ENCODE data around the gene ADGRB3. TPM values are rescaled to one million over a fixed set of nuclear protein-coding genes. Genes with fewer than 3 reads are reported as not detected.

ADGRB3 gene
- polyA plus RNA-seq, 1 of the 3 experiments (the other 2 are of a cell fraction): 0.12 TPM

DNA sequence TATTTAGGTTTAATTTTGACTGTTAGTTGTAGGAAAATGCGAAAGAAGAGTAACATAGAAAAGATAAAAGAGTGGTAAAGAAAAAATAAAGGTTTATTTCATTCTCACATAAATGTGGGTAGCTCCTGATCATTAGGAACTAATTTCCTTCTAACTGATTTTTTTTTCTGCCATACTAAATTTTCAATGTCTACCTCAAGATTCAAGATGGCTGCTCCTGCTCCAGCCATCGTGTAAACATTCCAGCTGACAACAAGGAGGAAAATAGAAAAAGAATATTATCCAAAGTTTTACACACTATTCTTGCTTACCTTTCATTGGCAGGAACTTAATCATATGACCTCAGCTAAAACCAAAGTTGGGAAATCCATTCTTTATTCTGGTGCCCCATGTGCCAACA, 673.5 kb downstream of the ADGRB3 start:
- ChIA-PET CTCF (interaction anchor here (0.9 to 1.5 kb wide), 2 partner anchors 9 to 144 kb away, joined by 3 to 5 read pairs; no protein-coding TSS in a partner anchor), POLR2A (no interaction called here)
- no peaks in the 10 kb centered on the region for H3K36me3 ChIP-seq (replicated peaks in 1 of 2; ENCODE audit: control insufficient read depth in 1 of 2, insufficient read depth in 2 of 2, low read length in 1 of 2)
- no peaks in the 10 kb centered on the region for H3K79me2 ChIP-seq (ENCODE audit: insufficient read depth)
- H2AFZ ChIP-seq (ENCODE audit: low read depth): no peak overlapping the region
- no peaks in the 10 kb centered on the region for H3F3A ChIP-seq (replicated peaks; ENCODE audit: insufficient read depth)
- no peak overlapping the region for H3K4me3 ChIP-seq (ENCODE audit: low read depth in 2 of 2, low read length in 1 of 2)
- no peak for TF ChIP-seq TEAD4 (IDR thresholded peaks at IDR 0.05; ENCODE audit: borderline replicate concordance, insufficient read depth)
- TF ChIP-seq RAD21 (IDR thresholded peaks at IDR 0.05; ENCODE audit: low read length): no peak
- no peak for TF ChIP-seq CHD2 (IDR thresholded peaks at IDR 0.05; ENCODE audit: low read length, partially characterized antibody)
- TF ChIP-seq TCF12 (IDR thresholded peaks at IDR 0.05): no peak
- TF ChIP-seq, protein P1, sequence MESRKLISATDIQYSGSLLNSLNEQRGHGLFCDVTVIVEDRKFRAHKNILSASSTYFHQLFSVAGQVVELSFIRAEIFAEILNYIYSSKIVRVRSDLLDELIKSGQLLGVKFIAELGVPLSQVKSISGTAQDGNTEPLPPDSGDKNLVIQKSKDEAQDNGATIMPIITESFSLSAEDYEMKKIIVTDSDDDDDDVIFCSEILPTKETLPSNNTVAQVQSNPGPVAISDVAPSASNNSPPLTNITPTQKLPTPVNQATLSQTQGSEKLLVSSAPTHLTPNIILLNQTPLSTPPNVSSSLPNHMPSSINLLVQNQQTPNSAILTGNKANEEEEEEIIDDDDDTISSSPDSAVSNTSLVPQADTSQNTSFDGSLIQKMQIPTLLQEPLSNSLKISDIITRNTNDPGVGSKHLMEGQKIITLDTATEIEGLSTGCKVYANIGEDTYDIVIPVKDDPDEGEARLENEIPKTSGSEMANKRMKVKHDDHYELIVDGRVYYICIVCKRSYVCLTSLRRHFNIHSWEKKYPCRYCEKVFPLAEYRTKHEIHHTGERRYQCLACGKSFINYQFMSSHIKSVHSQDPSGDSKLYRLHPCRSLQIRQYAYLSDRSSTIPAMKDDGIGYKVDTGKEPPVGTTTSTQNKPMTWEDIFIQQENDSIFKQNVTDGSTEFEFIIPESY (IDR thresholded peaks at IDR 0.05; ENCODE audit: borderline replicate concordance, low read depth): no peak
- TF ChIP-seq, protein P2, sequence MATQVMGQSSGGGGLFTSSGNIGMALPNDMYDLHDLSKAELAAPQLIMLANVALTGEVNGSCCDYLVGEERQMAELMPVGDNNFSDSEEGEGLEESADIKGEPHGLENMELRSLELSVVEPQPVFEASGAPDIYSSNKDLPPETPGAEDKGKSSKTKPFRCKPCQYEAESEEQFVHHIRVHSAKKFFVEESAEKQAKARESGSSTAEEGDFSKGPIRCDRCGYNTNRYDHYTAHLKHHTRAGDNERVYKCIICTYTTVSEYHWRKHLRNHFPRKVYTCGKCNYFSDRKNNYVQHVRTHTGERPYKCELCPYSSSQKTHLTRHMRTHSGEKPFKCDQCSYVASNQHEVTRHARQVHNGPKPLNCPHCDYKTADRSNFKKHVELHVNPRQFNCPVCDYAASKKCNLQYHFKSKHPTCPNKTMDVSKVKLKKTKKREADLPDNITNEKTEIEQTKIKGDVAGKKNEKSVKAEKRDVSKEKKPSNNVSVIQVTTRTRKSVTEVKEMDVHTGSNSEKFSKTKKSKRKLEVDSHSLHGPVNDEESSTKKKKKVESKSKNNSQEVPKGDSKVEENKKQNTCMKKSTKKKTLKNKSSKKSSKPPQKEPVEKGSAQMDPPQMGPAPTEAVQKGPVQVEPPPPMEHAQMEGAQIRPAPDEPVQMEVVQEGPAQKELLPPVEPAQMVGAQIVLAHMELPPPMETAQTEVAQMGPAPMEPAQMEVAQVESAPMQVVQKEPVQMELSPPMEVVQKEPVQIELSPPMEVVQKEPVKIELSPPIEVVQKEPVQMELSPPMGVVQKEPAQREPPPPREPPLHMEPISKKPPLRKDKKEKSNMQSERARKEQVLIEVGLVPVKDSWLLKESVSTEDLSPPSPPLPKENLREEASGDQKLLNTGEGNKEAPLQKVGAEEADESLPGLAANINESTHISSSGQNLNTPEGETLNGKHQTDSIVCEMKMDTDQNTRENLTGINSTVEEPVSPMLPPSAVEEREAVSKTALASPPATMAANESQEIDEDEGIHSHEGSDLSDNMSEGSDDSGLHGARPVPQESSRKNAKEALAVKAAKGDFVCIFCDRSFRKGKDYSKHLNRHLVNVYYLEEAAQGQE (IDR thresholded peaks at IDR 0.05; ENCODE audit: low read depth, low read length): no peak
- TF ChIP-seq NRF1 (IDR thresholded peaks at IDR 0.05; ENCODE audit: low read depth, low read length): no peak
- no peak for TF ChIP-seq RFX5 (IDR thresholded peaks at IDR 0.05; ENCODE audit: low read length)
- TF ChIP-seq GABPA (IDR thresholded peaks at IDR 0.05; ENCODE audit: low read depth): no peak
- TF ChIP-seq, protein P3, sequence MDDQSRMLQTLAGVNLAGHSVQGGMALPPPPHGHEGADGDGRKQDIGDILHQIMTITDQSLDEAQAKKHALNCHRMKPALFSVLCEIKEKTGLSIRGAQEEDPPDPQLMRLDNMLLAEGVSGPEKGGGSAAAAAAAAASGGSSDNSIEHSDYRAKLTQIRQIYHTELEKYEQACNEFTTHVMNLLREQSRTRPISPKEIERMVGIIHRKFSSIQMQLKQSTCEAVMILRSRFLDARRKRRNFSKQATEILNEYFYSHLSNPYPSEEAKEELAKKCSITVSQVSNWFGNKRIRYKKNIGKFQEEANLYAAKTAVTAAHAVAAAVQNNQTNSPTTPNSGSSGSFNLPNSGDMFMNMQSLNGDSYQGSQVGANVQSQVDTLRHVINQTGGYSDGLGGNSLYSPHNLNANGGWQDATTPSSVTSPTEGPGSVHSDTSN (IDR thresholded peaks at IDR 0.05): no peak
- TF ChIP-seq, protein P4, sequence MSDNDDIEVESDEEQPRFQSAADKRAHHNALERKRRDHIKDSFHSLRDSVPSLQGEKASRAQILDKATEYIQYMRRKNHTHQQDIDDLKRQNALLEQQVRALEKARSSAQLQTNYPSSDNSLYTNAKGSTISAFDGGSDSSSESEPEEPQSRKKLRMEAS (IDR thresholded peaks at IDR 0.05; ENCODE audit: low read depth): no peak
- TF ChIP-seq, protein P5, sequence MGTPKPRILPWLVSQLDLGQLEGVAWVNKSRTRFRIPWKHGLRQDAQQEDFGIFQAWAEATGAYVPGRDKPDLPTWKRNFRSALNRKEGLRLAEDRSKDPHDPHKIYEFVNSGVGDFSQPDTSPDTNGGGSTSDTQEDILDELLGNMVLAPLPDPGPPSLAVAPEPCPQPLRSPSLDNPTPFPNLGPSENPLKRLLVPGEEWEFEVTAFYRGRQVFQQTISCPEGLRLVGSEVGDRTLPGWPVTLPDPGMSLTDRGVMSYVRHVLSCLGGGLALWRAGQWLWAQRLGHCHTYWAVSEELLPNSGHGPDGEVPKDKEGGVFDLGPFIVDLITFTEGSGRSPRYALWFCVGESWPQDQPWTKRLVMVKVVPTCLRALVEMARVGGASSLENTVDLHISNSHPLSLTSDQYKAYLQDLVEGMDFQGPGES (IDR thresholded peaks at IDR 0.05; ENCODE audit: low read depth, low read length): no peak
- no peak for TF ChIP-seq JUND (IDR thresholded peaks at IDR 0.05)
- TF ChIP-seq GATA2 (CRISPR knock-in tag; IDR thresholded peaks at IDR 0.05): no peak
- no peak for TF ChIP-seq SMC3 (IDR thresholded peaks at IDR 0.05; ENCODE audit: low read depth, low read length)
- no peak for TF ChIP-seq FOXJ3 (CRISPR knock-in tag; IDR thresholded peaks at IDR 0.05)
- no peak for TF ChIP-seq FOXM1 (IDR thresholded peaks at IDR 0.05; ENCODE audit: low read depth)
- no peak for TF ChIP-seq YY1 (IDR thresholded peaks at IDR 0.05; ENCODE audit: low read depth)
- no peak for TF ChIP-seq MEF2A (IDR thresholded peaks at IDR 0.05; ENCODE audit: borderline replicate concordance, low read depth)
- no peak for TF ChIP-seq MXI1 (IDR thresholded peaks at IDR 0.05; ENCODE audit: low read depth, low read length)
- no peaks in the 10 kb centered on the region for H3K4me1 ChIP-seq (ENCODE audit: control insufficient read depth in 1 of 2, insufficient read depth in 2 of 2, low read depth in 1 of 2, low read length in 1 of 2)
- no peak for DNase-seq
- no peaks in the 10 kb centered on the region for H3K9me3 ChIP-seq
- WGBS (ENCODE audit: low lambda C conversion rate): 20% methylated on average over 2 of the region's 2 CpGs
- H3K9ac ChIP-seq: no peak overlapping the region
- H3K9me2 ChIP-seq: no peaks in the 10 kb centered on the region
- H3K27ac ChIP-seq (ENCODE audit: low read depth in 2 of 2, low read length in 1 of 2): no peak overlapping the region
- H4K20me1 ChIP-seq (ENCODE audit: insufficient read depth): no peaks in the 10 kb centered on the region
- no peaks in the 10 kb centered on the region for H3K27me3 ChIP-seq (ENCODE audit: insufficient read depth)
- no peak overlapping the region for H3K4me2 ChIP-seq
